Neural cell (in vitro differentiated cells): ENCODE results near the gene CDH4. TPM values are rescaled to one million over a fixed set of nuclear protein-coding genes. Genes with fewer than 3 reads are reported as not detected.

Experiments
- H2AFZ ChIP-seq: fragments of 200-600, 300-800 bp; sonication (generic), shearing (Covaris generic); 2 replicates; pipeline ENCODE4 v1.6.0; 2014; ENCODE audit warnings: low read depth, mild to moderate bottlenecking, antibody characterized with exemption, low read length, moderate library complexity
- H3F3A ChIP-seq: fragments of 200-600 bp; shearing (Covaris generic); 2 replicates; pipeline ENCODE4 v1.6.1; 2016; ENCODE audit warnings: mild to moderate bottlenecking, moderate library complexity, mixed read lengths, antibody characterized with exemption, low read length; ENCODE audit not compliant: insufficient read depth, poor library complexity, severe bottlenecking
- H3K27ac ChIP-seq: fragments of 200-600, 300-800 bp; sonication (generic), shearing (Covaris generic); 2 replicates; pipeline ENCODE4 v1.5.1; 2014; ENCODE audit warnings: mild to moderate bottlenecking, low read length, moderate library complexity
- H3K27me3 ChIP-seq: fragments of 300-800, 200-600 bp; sonication (generic), shearing (Covaris generic); 2 replicates; pipeline ENCODE4 v1.6.0; 2014; ENCODE audit warnings: mild to moderate bottlenecking, low read depth, low read length, moderate library complexity; ENCODE audit not compliant: insufficient read depth
- H3K36me3 ChIP-seq: fragments of 300-800, 200-600 bp; sonication (generic), shearing (Covaris generic); 2 replicates; pipeline ENCODE4 v1.5.1; 2014; ENCODE audit warnings: mild to moderate bottlenecking, antibody characterized with exemption, low read length, moderate library complexity; ENCODE audit not compliant: insufficient read depth
- H3K4me2 ChIP-seq: fragments of 300-800, 200-600 bp; sonication (generic), shearing (Covaris generic); 2 replicates; pipeline ENCODE4 v1.6.0; 2014; ENCODE audit warnings: mild to moderate bottlenecking, low read length
- H3K4me3 ChIP-seq: fragments of 300-800, 200-600 bp; sonication (generic), shearing (Covaris generic); 2 replicates; pipeline ENCODE4 v1.5.1; 2014; ENCODE audit warnings: mild to moderate bottlenecking, low read length, moderate library complexity
- H3K79me2 ChIP-seq: fragments of 200-600 bp; shearing (Covaris generic); replicated peaks from 2 replicates; pipeline ENCODE4 v1.6.0; 2014; ENCODE audit warnings: mild to moderate bottlenecking, low read length, moderate library complexity; ENCODE audit not compliant: insufficient read depth
- H3K9ac ChIP-seq: fragments of 300-800, 200-600 bp; sonication (generic), shearing (Covaris generic); 2 replicates; pipeline ENCODE4 v1.6.1; 2016; ENCODE audit warnings: mild to moderate bottlenecking, low read length, mixed read lengths
- H3K9me2 ChIP-seq: fragments of 200-600 bp; shearing (Covaris generic); 2 replicates; pipeline ENCODE4 v1.6.1; 2016; ENCODE audit warnings: mild to moderate bottlenecking, low read length, mixed read lengths; ENCODE audit not compliant: insufficient read depth
- H3K9me3 ChIP-seq: fragments of 200-600, 300-800 bp; sonication (generic), shearing (Covaris generic); 2 replicates; pipeline ENCODE4 v1.6.1; 2016; ENCODE audit warnings: mild to moderate bottlenecking, mixed run types, low read length, moderate library complexity, mixed read lengths
- H4K20me1 ChIP-seq: fragments of 200-600 bp; shearing (Covaris generic); 2 replicates; pipeline ENCODE4 v1.6.1; 2016; ENCODE audit warnings: mild to moderate bottlenecking, mixed run types; ENCODE audit not compliant: insufficient read depth
- EP300 ChIP-seq: fragments of 450-650 bp; conservative IDR thresholded peaks from 2 replicates; pipeline ENCODE4 v1.6.1; 2014; ENCODE audit warnings: antibody characterized with exemption, mild to moderate bottlenecking, moderate library complexity; ENCODE audit not compliant: poor library complexity, severe bottlenecking
- EZH2 ChIP-seq: fragments of 200-600, 300-800 bp; shearing (Covaris generic), sonication (generic); IDR thresholded peaks from 2 replicates; pipeline ENCODE4 v1.6.1; 2014; ENCODE audit warnings: antibody characterized with exemption, low read length, borderline replicate concordance, mild to moderate bottlenecking; ENCODE audit not compliant: insufficient read depth, poor library complexity, severe bottlenecking
- MXI1 ChIP-seq: fragments of 450-650 bp; conservative IDR thresholded peaks from 2 replicates; pipeline ENCODE4 v1.6.1; 2014; ENCODE audit warnings: antibody characterized with exemption, mild to moderate bottlenecking; ENCODE audit not compliant: poor library complexity, severe bottlenecking
- POLR2AphosphoS5 ChIP-seq: IDR thresholded peaks from 2 replicates; pipeline ENCODE4 v1.6.1; 2012
- RAD21 ChIP-seq: fragments of 450-650 bp; conservative IDR thresholded peaks from 2 replicates; pipeline ENCODE4 v1.6.1; 2014; ENCODE audit warnings: antibody characterized with exemption, mild to moderate bottlenecking, moderate library complexity
- SMC3 ChIP-seq: fragments of 450-650 bp; conservative IDR thresholded peaks from 2 replicates; pipeline ENCODE4 v1.6.1; 2014; ENCODE audit warnings: antibody characterized with exemption, mild to moderate bottlenecking, moderate library complexity; ENCODE audit not compliant: poor library complexity
- TAF1 ChIP-seq: IDR thresholded peaks from 2 replicates; pipeline ENCODE4 v1.6.1; 2012; ENCODE audit warnings: low read depth
- polyA plus RNA-seq: library from polyadenylated mRNA; depleted of rRNA; stranded (reverse); fragments of >200 nt; gene quantifications from 2 replicates; pipeline ENCODE4 v1.2.3, GENCODE V29; 2014
- TF ChIP-seq, protein P1 (sequence below): IDR thresholded peaks from 2 replicates; pipeline ENCODE4 v1.6.1; 2012; ENCODE audit warnings: borderline replicate concordance
- TF ChIP-seq, protein P2 (sequence below): fragments of 450-650 bp; IDR thresholded peaks from 2 replicates; pipeline ENCODE4 v1.5.1; 2014; ENCODE audit warnings: antibody characterized with exemption, mild to moderate bottlenecking, moderate library complexity; ENCODE audit not compliant: poor library complexity, severe bottlenecking

CDH4 gene
- polyA plus RNA-seq, 1 donor from 2014 or later: 24.6 TPM

DNA sequence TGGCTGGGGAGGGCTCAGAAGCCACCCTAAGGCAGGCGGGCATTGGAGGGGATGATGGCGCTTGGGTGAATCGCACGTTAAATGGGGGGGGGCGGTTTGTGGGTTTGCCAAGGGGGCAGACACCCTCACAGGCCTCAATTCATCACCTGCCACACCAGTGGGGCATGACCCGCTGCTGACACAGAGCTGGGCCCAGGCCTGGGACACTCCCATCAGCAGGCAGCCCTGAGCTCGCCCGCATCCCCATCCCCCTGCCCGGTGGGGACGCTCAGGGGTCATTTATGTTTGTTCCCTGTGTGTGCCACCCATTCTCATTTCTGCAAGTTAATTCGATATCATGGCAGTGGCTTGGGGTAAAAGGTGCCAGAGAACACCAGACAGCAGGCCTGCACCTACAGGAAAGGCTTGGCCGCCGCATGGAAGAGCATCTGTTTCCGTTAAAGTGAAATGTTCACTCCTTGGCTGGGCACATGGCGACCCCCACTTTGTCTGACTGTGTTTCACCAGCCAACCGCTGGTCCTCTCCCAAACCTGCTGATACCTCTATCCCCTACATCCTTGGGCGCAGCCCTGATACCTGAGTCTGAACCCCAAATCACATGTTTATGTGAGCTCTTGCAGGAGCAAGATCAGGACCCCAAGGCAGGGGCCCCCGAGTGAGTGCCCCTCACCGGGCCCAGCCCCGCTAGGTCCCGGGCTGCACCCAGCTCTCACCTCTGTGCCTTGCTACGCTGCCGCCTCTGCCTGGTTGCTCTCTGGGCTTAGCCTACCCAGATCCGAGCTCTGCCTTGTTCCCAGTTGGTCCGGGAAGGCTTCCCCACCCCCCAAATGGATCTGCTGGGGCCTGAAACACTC is 564.8 kb downstream of the CDH4 start:
- Histone ChIP-seq H3K4me3 (no peak overlapping the region), H3K9me3 (no peaks in the 10 kb centered on the region), H4K20me1 (no peaks in the 10 kb centered on the region), H3F3A (no peaks in the 10 kb centered on the region), H3K79me2 (no peaks in the 10 kb centered on the region), H2AFZ (no peak overlapping the region), H3K27ac (no peak overlapping the region), H3K27me3 (no peaks in the 10 kb centered on the region), H3K9ac (no peak overlapping the region), H3K36me3 (no peaks in the 10 kb centered on the region), H3K4me2 (no peak overlapping the region), H3K9me2 (no peaks in the 10 kb centered on the region)
- TF ChIP-seq, protein P1, sequence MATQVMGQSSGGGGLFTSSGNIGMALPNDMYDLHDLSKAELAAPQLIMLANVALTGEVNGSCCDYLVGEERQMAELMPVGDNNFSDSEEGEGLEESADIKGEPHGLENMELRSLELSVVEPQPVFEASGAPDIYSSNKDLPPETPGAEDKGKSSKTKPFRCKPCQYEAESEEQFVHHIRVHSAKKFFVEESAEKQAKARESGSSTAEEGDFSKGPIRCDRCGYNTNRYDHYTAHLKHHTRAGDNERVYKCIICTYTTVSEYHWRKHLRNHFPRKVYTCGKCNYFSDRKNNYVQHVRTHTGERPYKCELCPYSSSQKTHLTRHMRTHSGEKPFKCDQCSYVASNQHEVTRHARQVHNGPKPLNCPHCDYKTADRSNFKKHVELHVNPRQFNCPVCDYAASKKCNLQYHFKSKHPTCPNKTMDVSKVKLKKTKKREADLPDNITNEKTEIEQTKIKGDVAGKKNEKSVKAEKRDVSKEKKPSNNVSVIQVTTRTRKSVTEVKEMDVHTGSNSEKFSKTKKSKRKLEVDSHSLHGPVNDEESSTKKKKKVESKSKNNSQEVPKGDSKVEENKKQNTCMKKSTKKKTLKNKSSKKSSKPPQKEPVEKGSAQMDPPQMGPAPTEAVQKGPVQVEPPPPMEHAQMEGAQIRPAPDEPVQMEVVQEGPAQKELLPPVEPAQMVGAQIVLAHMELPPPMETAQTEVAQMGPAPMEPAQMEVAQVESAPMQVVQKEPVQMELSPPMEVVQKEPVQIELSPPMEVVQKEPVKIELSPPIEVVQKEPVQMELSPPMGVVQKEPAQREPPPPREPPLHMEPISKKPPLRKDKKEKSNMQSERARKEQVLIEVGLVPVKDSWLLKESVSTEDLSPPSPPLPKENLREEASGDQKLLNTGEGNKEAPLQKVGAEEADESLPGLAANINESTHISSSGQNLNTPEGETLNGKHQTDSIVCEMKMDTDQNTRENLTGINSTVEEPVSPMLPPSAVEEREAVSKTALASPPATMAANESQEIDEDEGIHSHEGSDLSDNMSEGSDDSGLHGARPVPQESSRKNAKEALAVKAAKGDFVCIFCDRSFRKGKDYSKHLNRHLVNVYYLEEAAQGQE: no peak
- TF ChIP-seq RAD21: no peak
- TF ChIP-seq, protein P2, sequence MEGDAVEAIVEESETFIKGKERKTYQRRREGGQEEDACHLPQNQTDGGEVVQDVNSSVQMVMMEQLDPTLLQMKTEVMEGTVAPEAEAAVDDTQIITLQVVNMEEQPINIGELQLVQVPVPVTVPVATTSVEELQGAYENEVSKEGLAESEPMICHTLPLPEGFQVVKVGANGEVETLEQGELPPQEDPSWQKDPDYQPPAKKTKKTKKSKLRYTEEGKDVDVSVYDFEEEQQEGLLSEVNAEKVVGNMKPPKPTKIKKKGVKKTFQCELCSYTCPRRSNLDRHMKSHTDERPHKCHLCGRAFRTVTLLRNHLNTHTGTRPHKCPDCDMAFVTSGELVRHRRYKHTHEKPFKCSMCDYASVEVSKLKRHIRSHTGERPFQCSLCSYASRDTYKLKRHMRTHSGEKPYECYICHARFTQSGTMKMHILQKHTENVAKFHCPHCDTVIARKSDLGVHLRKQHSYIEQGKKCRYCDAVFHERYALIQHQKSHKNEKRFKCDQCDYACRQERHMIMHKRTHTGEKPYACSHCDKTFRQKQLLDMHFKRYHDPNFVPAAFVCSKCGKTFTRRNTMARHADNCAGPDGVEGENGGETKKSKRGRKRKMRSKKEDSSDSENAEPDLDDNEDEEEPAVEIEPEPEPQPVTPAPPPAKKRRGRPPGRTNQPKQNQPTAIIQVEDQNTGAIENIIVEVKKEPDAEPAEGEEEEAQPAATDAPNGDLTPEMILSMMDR: no peak
- no peak for TF ChIP-seq EP300
- no peak for TF ChIP-seq MXI1
- TF ChIP-seq EZH2: no peak
- TF ChIP-seq TAF1: no peak
- no peak for TF ChIP-seq SMC3
- no peak for TF ChIP-seq POLR2AphosphoS5

DNA sequence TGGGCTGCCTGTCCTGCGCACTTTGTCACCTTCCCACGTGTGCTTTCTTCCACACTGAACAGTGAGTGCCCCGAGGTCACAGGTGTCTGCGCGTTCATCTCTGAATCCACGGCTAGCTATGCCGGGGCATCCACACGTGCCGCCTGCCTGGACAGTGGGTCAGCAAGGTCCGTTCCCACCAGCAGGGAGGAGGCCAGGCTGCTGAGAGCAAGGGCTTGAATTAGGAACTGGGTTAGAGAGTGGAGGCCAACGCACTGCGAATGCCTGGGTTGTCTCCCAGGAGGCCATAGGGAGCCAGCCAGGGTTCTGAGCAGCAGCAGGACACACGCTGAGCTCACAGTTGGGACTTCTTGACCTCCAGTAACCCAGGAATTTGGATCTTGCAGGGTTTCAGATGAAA is 565.5 kb downstream of the CDH4 start:
- Histone ChIP-seq H3K4me2 (no peak overlapping the region), H3K36me3 (no peaks in the 10 kb centered on the region), H3K4me3 (no peak overlapping the region), H3K9me2 (no peaks in the 10 kb centered on the region), H4K20me1 (no peaks in the 10 kb centered on the region), H3K79me2 (no peaks in the 10 kb centered on the region), H3K9me3 (no peaks in the 10 kb centered on the region), H3K27ac (no peak overlapping the region), H3K9ac (no peak overlapping the region), H3K27me3 (no peaks in the 10 kb centered on the region), H3F3A (no peaks in the 10 kb centered on the region), H2AFZ (no peak overlapping the region)
- TF ChIP-seq SMC3 (no peak), TAF1 (no peak), MXI1 (no peak), EP300 (no peak), RAD21 (no peak), EZH2 (no peak), POLR2AphosphoS5 (no peak)
- TF ChIP-seq, protein P2: no peak
- TF ChIP-seq, protein P1: no peak
